HG03442 (cell line): ENCODE data around the gene KCTD5.
"Not testable (repeated sequence)": the region's sequence is repeated elsewhere in the genome, so short reads cannot be mapped to it uniquely, and the experiment has no call there.

Experiments used
- ATAC-seq: cut with Tn5 transposase; IDR thresholded peaks from one replicate; pipeline ENCODE4 v1.9.1; 2021; ENCODE audit warnings: mild to moderate bottlenecking, moderate library complexity; ENCODE audit not compliant: unreplicated experiment

The KCTD5 gene

GRCh38 chr16:2696601-2697250 is 14.4 kb downstream of the KCTD5 start:
- not testable (repeated sequence) for ATAC-seq

- ATAC-seq = no peak
Measured at GRCh38 chr16:2697401-2697948, 15.2 kb downstream of the KCTD5 start.

GRCh38 chr16:2698103-2698870 is 16.0 kb downstream of the KCTD5 start:
- ATAC-seq = no peak

GRCh38 chr16:2698965-2699750 is 16.8 kb downstream of the KCTD5 start:
- ATAC-seq = no peak

- ATAC-seq = no peak
Measured at GRCh38 chr16:2699791-2700600, 17.7 kb downstream of the KCTD5 start.

GRCh38 chr16:2700786-2701185 is 18.5 kb downstream of the KCTD5 start:
- ATAC-seq = no peak

GRCh38 chr16:2701272-2701671 is 18.9 kb downstream of the KCTD5 start:
- no peak for ATAC-seq

- no peak for ATAC-seq
Measured at GRCh38 chr16:2701713-2702437, 19.6 kb downstream of the KCTD5 start.

- no peak for ATAC-seq
Measured at GRCh38 chr16:2702438-2702825, 20.1 kb downstream of the KCTD5 start.

- ATAC-seq = no peak
Measured at GRCh38 chr16:2702871-2703745, 20.8 kb downstream of the KCTD5 start.

- ATAC-seq = no peak
Measured at GRCh38 chr16:2704166-2704982, 22.1 kb downstream of the KCTD5 start.

GRCh38 chr16:2704983-2705275 is 22.6 kb downstream of the KCTD5 start:
- ATAC-seq = no peak

- ATAC-seq = no peak
Measured at GRCh38 chr16:2705351-2705750, 23.0 kb downstream of the KCTD5 start.

GRCh38 chr16:2706085-2706484 is 23.8 kb downstream of the KCTD5 start:
- no peak for ATAC-seq

- ATAC-seq = no peak
Measured at GRCh38 chr16:2706611-2707311, 24.4 kb downstream of the KCTD5 start.

GRCh38 chr16:2707368-2708289 is 25.3 kb downstream of the KCTD5 start:
- no peak for ATAC-seq

- no peak for ATAC-seq
Measured at GRCh38 chr16:2708290-2708639, 25.9 kb downstream of the KCTD5 start.
